Calu3 (cell line): ENCODE measurements around the gene NIPAL3. TPM values are rescaled to one million over a fixed set of nuclear protein-coding genes. Genes with fewer than 3 reads are reported as not detected.

Experiments
- BruUV-seq: library from RNA; stranded (reverse); fragments of 400-500 nt; replicated peaks from 2 replicates; lab custom pipeline; 2021; lab: Mats Ljungman, UMichigan
- CTCF ChIA-PET: fragments of 300-600 bp; sonication (Branson Sonifier 250); formaldehyde crosslinking; loops from one replicate; lab custom pipeline; 2022; ENCODE audit warnings: antibody characterized with exemption; lab: Charles Lee
- DNase-seq: peaks from one replicate; pipeline ENCODE4 v3.0.0; 2022
- H3K27ac Mint-ChIP-seq: one replicate; pipeline ENCODE4 v1.8.0; 2022; ENCODE audit warnings: mixed read lengths; ENCODE audit not compliant: unreplicated experiment
- H3K27me3 Mint-ChIP-seq: one replicate; pipeline ENCODE4 v1.8.0; 2022; ENCODE audit warnings: mixed read lengths; ENCODE audit not compliant: unreplicated experiment
- H3K36me3 Mint-ChIP-seq: one replicate; pipeline ENCODE4 v1.8.0; 2022; ENCODE audit warnings: mild to moderate bottlenecking, moderate library complexity, mixed read lengths; ENCODE audit not compliant: insufficient read depth, unreplicated experiment
- H3K4me1 Mint-ChIP-seq: one replicate; pipeline ENCODE4 v1.8.0; 2022; ENCODE audit warnings: mild to moderate bottlenecking, low read depth, mixed read lengths; ENCODE audit not compliant: unreplicated experiment
- H3K4me3 Mint-ChIP-seq: one replicate; pipeline ENCODE4 v1.8.0; 2022; ENCODE audit warnings: mild to moderate bottlenecking, low read depth, moderate library complexity, mixed read lengths; ENCODE audit not compliant: unreplicated experiment
- H3K9me3 Mint-ChIP-seq: one replicate; pipeline ENCODE4 v1.8.0; 2022; ENCODE audit warnings: low read depth, mixed read lengths; ENCODE audit not compliant: unreplicated experiment
- intact Hi-C: fragments of 100-400 bp; cut with micrococcal nuclease; formaldehyde crosslinking; loops from one replicate; pipeline ENCODE4 v1.10.0; 2022; ENCODE audit not compliant: unreplicated experiment
- total RNA-seq: library from RNA; stranded (reverse); gene quantifications from 2 replicates; pipeline ENCODE4 v1.2.3, GENCODE V29; 2022
- TF ChIP-seq, protein P1 (sequence below): fragments of 200-600 bp; IDR thresholded peaks from one replicate; pipeline ENCODE4 v1.8.0; 2022; ENCODE audit warnings: antibody characterized with exemption; ENCODE audit not compliant: unreplicated experiment

Gene NIPAL3
- total RNA-seq, 1 experiment from 2014 or later = 28.8 TPM

DNA sequence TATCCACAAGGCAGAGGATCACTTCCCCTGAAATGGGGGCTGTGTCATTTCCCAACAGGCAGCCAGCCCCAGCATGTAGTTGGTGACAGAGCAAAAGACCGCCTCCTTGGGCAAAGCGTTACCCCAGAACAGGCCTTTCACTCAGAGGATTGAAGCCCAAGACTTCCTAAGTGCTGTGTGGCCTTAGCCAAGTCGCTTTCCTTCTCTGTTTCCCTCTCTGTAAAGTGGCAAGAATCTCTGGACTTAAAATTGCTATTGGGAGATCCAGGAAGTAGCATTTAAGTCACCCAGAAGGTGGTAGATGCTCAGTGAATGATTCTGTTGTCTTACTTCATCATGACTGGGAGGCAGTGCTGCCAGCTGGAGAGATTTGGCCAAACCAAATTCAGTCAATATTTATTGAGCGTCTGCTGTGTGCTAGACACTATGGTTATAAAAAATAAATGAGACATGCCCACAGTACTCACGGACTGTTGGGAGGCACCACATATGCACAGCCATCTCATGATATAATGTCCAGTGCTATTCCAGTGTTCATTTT, 35.3 kb downstream of the NIPAL3 start:
- CTCF ChIA-PET = no interaction called here
- TF ChIP-seq, protein P1, sequence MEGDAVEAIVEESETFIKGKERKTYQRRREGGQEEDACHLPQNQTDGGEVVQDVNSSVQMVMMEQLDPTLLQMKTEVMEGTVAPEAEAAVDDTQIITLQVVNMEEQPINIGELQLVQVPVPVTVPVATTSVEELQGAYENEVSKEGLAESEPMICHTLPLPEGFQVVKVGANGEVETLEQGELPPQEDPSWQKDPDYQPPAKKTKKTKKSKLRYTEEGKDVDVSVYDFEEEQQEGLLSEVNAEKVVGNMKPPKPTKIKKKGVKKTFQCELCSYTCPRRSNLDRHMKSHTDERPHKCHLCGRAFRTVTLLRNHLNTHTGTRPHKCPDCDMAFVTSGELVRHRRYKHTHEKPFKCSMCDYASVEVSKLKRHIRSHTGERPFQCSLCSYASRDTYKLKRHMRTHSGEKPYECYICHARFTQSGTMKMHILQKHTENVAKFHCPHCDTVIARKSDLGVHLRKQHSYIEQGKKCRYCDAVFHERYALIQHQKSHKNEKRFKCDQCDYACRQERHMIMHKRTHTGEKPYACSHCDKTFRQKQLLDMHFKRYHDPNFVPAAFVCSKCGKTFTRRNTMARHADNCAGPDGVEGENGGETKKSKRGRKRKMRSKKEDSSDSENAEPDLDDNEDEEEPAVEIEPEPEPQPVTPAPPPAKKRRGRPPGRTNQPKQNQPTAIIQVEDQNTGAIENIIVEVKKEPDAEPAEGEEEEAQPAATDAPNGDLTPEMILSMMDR = no peak
- no TSS peak for BruUV-seq
- peaks cover 5% of the 10 kb centered on the region for H3K36me3 Mint-ChIP-seq
- no peak overlapping the region for H3K27ac Mint-ChIP-seq
- H3K4me1 Mint-ChIP-seq = no peaks in the 10 kb centered on the region
- no peaks in the 10 kb centered on the region for H3K27me3 Mint-ChIP-seq
- no peaks in the 10 kb centered on the region for H3K9me3 Mint-ChIP-seq
- intact Hi-C loops = no loop called here
- DNase-seq = no peak
- H3K4me3 Mint-ChIP-seq = no peak overlapping the region

- no peak overlapping the region for H3K4me3 Mint-ChIP-seq
- DNase-seq = no peak
- TF ChIP-seq, protein P1 = no peak
- H3K36me3 Mint-ChIP-seq = peaks cover 5% of the 10 kb centered on the region
- BruUV-seq = no TSS peak
- intact Hi-C loops = no loop called here
- H3K27ac Mint-ChIP-seq = no peak overlapping the region
- no peaks in the 10 kb centered on the region for H3K27me3 Mint-ChIP-seq
- no peaks in the 10 kb centered on the region for H3K4me1 Mint-ChIP-seq
- CTCF ChIA-PET = no interaction called here
- H3K9me3 Mint-ChIP-seq = no peaks in the 10 kb centered on the region
These were observed 36.1 kb downstream of the NIPAL3 start for GRCh38 chr1:24451746-24452145.

GRCh38 chr1:24452922-24453485, 37.4 kb downstream of the NIPAL3 start:
- no peak for DNase-seq
- H3K27me3 Mint-ChIP-seq = no peaks in the 10 kb centered on the region
- CTCF ChIA-PET = no interaction called here
- H3K4me1 Mint-ChIP-seq = no peaks in the 10 kb centered on the region
- H3K36me3 Mint-ChIP-seq = peaks cover 5% of the 10 kb centered on the region
- H3K9me3 Mint-ChIP-seq = no peaks in the 10 kb centered on the region
- H3K27ac Mint-ChIP-seq = no peak overlapping the region
- no peak overlapping the region for H3K4me3 Mint-ChIP-seq
- intact Hi-C loops = no loop called here
- no TSS peak for BruUV-seq
- TF ChIP-seq, protein P1 = no peak

DNA sequence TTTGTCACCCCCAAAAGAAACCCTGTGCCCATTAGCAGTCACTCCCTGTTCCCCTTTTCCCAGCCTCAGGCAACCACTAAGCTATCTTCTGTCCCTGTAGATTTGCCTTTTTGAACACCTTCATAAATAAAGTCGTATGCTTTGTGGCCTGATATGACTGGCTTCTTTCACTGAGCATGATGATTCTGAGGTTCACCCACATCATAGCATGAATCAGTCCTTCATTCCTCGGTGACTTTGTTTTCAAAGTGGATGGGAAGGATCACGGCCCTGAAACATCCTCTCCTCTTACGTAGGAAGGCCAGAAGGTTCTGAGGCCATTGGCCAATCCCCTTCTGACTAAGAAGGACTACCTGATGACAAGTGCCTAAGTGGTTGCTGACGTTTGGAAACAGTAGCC, 39.1 kb downstream of the NIPAL3 start:
- no peaks in the 10 kb centered on the region for H3K9me3 Mint-ChIP-seq
- H3K27ac Mint-ChIP-seq = no peak overlapping the region
- BruUV-seq = no TSS peak
- H3K36me3 Mint-ChIP-seq = peaks cover 9% of the 10 kb centered on the region
- intact Hi-C loops = no loop called here
- DNase-seq = no peak
- CTCF ChIA-PET = no interaction called here
- TF ChIP-seq, protein P1 = no peak
- H3K27me3 Mint-ChIP-seq = no peaks in the 10 kb centered on the region
- no peaks in the 10 kb centered on the region for H3K4me1 Mint-ChIP-seq
- no peak overlapping the region for H3K4me3 Mint-ChIP-seq
